ENCODE results near the gene CBS. TPM values are rescaled to one million over a fixed set of nuclear protein-coding genes. Genes with fewer than 3 reads are reported as not detected.

CBS gene
- total and polyA plus RNA-seq, 8 donors: 2.0 to 25.1 (median 17.4) TPM

DNA sequence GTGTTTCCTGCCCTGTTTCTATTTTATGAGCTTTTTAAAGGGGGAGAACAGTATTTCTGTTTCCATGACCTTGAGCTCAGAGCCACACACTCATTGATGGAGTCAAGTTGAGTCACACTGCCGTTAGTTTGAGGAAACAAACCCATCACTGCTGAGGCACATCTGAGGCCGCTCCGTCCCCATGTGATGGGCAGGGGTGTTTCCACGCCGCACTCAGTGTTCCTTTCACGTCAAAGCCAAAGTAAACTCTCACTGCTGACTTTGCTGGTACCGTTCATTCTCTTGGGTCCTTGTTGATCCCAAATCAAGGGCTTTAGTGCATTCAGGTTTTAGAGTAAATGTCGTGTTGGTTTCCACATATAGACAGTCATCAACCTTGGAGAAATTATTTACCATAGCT lies 52.5 kb downstream of the CBS start:
- DNase-seq: no peak
- Histone ChIP-seq H3K36me3 (peaks cover 30 to 98% (median 95%) of the 10 kb centered on the region in 4 donors), H3K4me1 (no peaks in the 10 kb centered on the region), H3K27ac (no peak overlapping the region), H3K27me3 (no peaks in the 10 kb centered on the region), H3K9me3 (no peaks in the 10 kb centered on the region), H3K4me3 (no peak overlapping the region)
- intact Hi-C loops (cut with DNase I; ENCODE audit: low total_unique reads): no loop called here
- no peak for TF ChIP-seq EP300 (IDR thresholded peaks at IDR 0.05)
- no peak for TF ChIP-seq POLR2AphosphoS5 (IDR thresholded peaks at IDR 0.05)
- TF ChIP-seq, protein P1, sequence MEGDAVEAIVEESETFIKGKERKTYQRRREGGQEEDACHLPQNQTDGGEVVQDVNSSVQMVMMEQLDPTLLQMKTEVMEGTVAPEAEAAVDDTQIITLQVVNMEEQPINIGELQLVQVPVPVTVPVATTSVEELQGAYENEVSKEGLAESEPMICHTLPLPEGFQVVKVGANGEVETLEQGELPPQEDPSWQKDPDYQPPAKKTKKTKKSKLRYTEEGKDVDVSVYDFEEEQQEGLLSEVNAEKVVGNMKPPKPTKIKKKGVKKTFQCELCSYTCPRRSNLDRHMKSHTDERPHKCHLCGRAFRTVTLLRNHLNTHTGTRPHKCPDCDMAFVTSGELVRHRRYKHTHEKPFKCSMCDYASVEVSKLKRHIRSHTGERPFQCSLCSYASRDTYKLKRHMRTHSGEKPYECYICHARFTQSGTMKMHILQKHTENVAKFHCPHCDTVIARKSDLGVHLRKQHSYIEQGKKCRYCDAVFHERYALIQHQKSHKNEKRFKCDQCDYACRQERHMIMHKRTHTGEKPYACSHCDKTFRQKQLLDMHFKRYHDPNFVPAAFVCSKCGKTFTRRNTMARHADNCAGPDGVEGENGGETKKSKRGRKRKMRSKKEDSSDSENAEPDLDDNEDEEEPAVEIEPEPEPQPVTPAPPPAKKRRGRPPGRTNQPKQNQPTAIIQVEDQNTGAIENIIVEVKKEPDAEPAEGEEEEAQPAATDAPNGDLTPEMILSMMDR (IDR thresholded peaks at IDR 0.05): no peak
- no peak for TF ChIP-seq POLR2A (IDR thresholded peaks at IDR 0.05)
- 88 to 95% (median 93%) methylated on average over 8 of the region's 8 CpGs for WGBS, 5 donors

DNA sequence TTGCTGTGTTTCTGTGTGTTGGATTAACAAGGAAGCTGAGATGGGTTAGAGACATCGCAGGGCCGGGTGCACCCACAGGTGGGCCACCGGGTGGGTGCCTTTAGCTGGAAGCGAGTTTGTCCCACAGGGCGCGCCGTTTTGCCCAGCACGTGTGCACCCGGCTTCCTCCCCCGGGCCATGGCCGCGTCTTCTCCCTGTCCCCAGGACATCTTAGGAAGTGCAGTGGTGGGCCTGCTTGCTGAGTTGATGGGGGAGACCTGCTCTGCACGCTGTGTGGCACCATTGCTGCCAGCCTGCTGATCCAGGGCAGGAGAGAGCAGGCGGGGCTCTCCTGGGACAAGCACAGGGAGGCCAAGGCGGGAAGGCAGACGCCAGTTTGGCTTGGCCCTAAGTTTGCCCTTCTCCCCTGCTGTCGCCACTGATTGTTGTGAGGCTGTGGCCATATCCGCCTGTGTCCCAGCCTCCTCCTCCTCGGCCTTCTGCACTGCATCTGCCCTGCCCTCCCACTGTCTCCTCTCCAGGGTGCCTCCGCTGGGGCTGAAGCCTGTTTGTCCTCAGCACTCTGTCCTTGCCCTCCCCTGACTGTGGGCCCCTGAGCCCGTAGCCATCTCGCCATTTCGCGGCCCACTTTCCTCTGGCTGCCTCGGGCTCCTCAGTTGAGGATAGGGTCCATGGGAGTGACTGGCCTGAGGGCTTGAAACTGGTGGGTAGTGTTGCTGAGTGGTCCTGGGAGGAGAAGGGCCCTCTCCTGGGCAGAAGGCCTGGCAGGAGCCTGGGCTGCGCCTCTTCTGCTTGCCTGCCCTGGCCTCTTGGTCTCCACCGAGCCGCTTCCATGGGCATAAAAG lies 53.7 kb downstream of the CBS start:
- WGBS, 5 donors: 93 to 96% (median 94%) methylated on average over 20 to 28 of the region's 28 CpGs
- Histone ChIP-seq H3K4me1 (no peaks in the 10 kb centered on the region), H3K4me3 (no peak overlapping the region), H3K27ac (no peak overlapping the region), H3K27me3 (no peaks in the 10 kb centered on the region), H3K36me3 (peaks cover 35 to 98% (median 95%) of the 10 kb centered on the region in 4 donors), H3K9me3 (no peaks in the 10 kb centered on the region)
- intact Hi-C loops (cut with DNase I; ENCODE audit: low total_unique reads): no loop called here
- TF ChIP-seq POLR2A (IDR thresholded peaks at IDR 0.05) (no peak), POLR2AphosphoS5 (IDR thresholded peaks at IDR 0.05) (no peak), EP300 (IDR thresholded peaks at IDR 0.05) (no peak)
- TF ChIP-seq, protein P1 (IDR thresholded peaks at IDR 0.05): no peak
- no peak for DNase-seq

DNA sequence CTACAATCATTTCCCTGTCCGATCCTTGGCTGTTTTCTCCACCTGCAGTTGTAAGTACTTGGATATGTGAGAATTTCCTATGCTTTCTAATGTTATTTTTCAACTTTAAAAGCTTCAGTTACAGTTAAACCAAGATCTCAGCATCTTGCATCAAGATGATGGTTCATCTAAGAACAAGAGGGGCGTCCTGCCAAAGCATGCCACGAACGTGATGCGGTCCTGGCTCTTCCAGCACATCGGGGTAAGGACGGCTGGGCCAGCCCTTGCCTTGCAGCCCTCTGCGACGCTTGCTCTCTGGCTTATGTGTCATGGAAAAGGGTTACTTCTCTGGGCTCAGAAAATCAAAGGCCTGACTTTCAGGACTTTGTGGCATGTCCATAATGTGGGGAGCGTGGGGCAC lies 54.4 kb downstream of the CBS start:
- TF ChIP-seq POLR2AphosphoS5 (IDR thresholded peaks at IDR 0.05) (no peak), POLR2A (IDR thresholded peaks at IDR 0.05) (no peak), EP300 (IDR thresholded peaks at IDR 0.05) (no peak)
- TF ChIP-seq, protein P1 (IDR thresholded peaks at IDR 0.05): no peak
- 93 to 97% (median 96%) methylated on average over 10 of the region's 10 CpGs for WGBS, 5 donors
- peaks cover 35 to 99% (median 97%) of the 10 kb centered on the region in 4 donors for H3K36me3 ChIP-seq

DNA sequence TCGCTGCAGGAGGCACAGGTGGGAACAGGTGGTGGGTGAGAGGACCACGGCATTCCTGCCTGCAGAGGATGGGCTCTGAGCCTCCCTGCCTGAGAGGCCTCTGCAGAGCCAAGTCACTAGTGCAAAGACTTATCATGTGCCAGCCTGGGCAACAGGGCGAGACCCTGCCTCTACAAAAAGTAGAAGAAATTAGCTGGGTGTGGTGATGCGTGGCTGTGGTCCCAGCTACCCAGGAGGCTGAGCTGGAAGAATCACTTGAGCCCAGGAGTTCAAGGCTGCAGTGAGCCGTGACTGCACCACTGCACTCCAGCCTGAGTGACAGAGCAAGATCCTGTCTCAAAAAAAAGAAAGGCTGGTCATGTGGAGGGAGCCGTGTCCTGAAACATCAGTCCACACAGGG lies 54.9 kb downstream of the CBS start:
- peaks cover 34 to 99% (median 97%) of the 10 kb centered on the region in 4 donors for H3K36me3 ChIP-seq
- intact Hi-C loops (cut with DNase I; ENCODE audit: low total_unique reads): no loop called here
- no peaks in the 10 kb centered on the region for H3K9me3 ChIP-seq

More for the DNA sequence above, 54.4 kb downstream of the CBS start:
- Histone ChIP-seq H3K27me3 (no peaks in the 10 kb centered on the region), H3K27ac (no peak overlapping the region), H3K9me3 (no peaks in the 10 kb centered on the region), H3K4me3 (no peak overlapping the region), H3K4me1 (no peaks in the 10 kb centered on the region)
- intact Hi-C loops (cut with DNase I; ENCODE audit: low total_unique reads): no loop called here
- DNase-seq: no peak

More for the DNA sequence above, 54.9 kb downstream of the CBS start:
- Histone ChIP-seq H3K4me1 (no peaks in the 10 kb centered on the region), H3K27ac (no peak overlapping the region), H3K27me3 (no peaks in the 10 kb centered on the region), H3K4me3 (no peak overlapping the region)
- WGBS, 5 donors: 86 to 95% (median 93%) methylated on average over 6 of the region's 6 CpGs
- no peak for DNase-seq
- TF ChIP-seq EP300 (IDR thresholded peaks at IDR 0.05): no peak
- TF ChIP-seq POLR2A (IDR thresholded peaks at IDR 0.05): no peak
- TF ChIP-seq POLR2AphosphoS5 (IDR thresholded peaks at IDR 0.05): no peak
- TF ChIP-seq, protein P1 (IDR thresholded peaks at IDR 0.05): no peak

Measured in stomach (tissue), 9 donors.